Stimulated activated CD8-positive, alpha-beta memory T cell treated with anti-CD3 and anti-CD28 coated beads, Interleukin-15, amount 100 ng/mL, for 24 hours (primary cell): ENCODE results near the gene SMPX.
"Not testable (repeated sequence)": the region's sequence is repeated elsewhere in the genome, so short reads cannot be mapped to it uniquely, and the experiment has no call there.

ENCODE experiments used
- DNase-seq: peaks from one replicate; pipeline ENCODE4 v3.0.0-alpha.2; 2020; ENCODE audit warnings: low read depth

Gene SMPX

GRCh38 chrX:21757960-21758359 is at the start of gene SMPX:
Gene SMPX, minus strand, starts transcription at chrX:21758116. Its CDS starts 3,826 bp downstream, at chrX:21754290.
- DNase-seq: no peak

GRCh38 chrX:21806691-21807090 is 48.8 kb upstream of the SMPX start:
- no peak for DNase-seq

GRCh38 chrX:21802839-21803238 is 44.9 kb upstream of the SMPX start:
- no peak for DNase-seq

- no peak for DNase-seq
Measured at GRCh38 chrX:21802054-21802670, 44.2 kb upstream of the SMPX start.

GRCh38 chrX:21800344-21800770 is 42.4 kb upstream of the SMPX start:
- no peak for DNase-seq

- no peak for DNase-seq
Measured at GRCh38 chrX:21799767-21800166, 41.9 kb upstream of the SMPX start.

- DNase-seq: no peak
Measured at GRCh38 chrX:21798677-21799219, 40.8 kb upstream of the SMPX start.

GRCh38 chrX:21781976-21782375 is 24.1 kb upstream of the SMPX start:
- no peak for DNase-seq

- DNase-seq: no peak
Measured at GRCh38 chrX:21781525-21781924, 23.6 kb upstream of the SMPX start.

- no peak for DNase-seq
Measured at GRCh38 chrX:21779095-21779494, 21.2 kb upstream of the SMPX start.

- DNase-seq: no peak
Measured at GRCh38 chrX:21778236-21778635, 20.3 kb upstream of the SMPX start.

GRCh38 chrX:21775128-21775527 is 17.2 kb upstream of the SMPX start:
- not testable (repeated sequence) for DNase-seq

GRCh38 chrX:21773036-21773435 is 15.1 kb upstream of the SMPX start:
- DNase-seq: not testable (repeated sequence)

GRCh38 chrX:21770631-21771321 is 12.9 kb upstream of the SMPX start:
- DNase-seq: no peak

- no peak for DNase-seq
Measured at GRCh38 chrX:21766101-21766500, 8.2 kb upstream of the SMPX start.

GRCh38 chrX:21764008-21764407 is 6.1 kb upstream of the SMPX start:
- no peak for DNase-seq

- DNase-seq: no peak
Measured at GRCh38 chrX:21758488-21758887, 572 bp upstream of the SMPX start.

GRCh38 chrX:21756785-21757529 is 959 bp downstream of the SMPX start:
- no peak for DNase-seq

GRCh38 chrX:21749924-21750323 is 8.0 kb downstream of the SMPX start:
- no peak for DNase-seq

GRCh38 chrX:21748235-21748634 is 9.7 kb downstream of the SMPX start:
- DNase-seq: no peak

- no peak for DNase-seq
Measured at GRCh38 chrX:21747558-21747957, 10.4 kb downstream of the SMPX start.

- DNase-seq: no peak
Measured at GRCh38 chrX:21745756-21746155, 12.2 kb downstream of the SMPX start.

- no peak for DNase-seq
Measured at GRCh38 chrX:21744721-21745120, 13.2 kb downstream of the SMPX start.
